Measurements from ENCODE around the gene AFF3. TPM values are rescaled to one million over a fixed set of nuclear protein-coding genes. Genes with fewer than 3 reads are reported as not detected.

The AFF3 gene
- polyA plus RNA-seq, 1 donor (not counting 4 experiments of a cell fraction or from before 2014, with no cell fraction given): not detected

DNA sequence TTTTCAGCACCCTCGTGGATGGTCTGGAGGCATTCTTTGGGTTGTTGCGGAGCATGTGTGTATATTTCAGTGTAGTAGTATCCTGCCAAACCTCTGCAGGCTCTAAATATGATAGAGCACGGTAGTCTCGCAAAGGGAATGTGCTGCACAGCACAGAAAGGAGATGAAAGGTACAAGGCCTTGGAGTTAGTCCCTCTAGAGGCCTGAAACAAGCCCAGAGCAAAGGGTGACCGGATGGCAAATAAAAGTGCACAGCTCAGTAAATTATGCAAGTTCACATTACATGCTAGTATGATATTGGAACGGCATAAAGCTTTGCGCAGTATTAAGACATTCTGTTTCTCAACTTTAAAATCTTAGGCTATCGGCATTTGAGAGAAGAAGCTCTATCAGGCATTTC lies 358.1 kb downstream of the AFF3 start:
- Histone ChIP-seq H3K9me1 (ENCODE audit: control insufficient read depth, extremely low read depth, insufficient read depth, low read length) (no peaks in the 10 kb centered on the region), H3K27ac (ENCODE audit: control insufficient read depth, insufficient read depth, low read length) (no peak overlapping the region), H3K36me3 (ENCODE audit: control insufficient read depth in 2 of 2, extremely low read depth in 1 of 2, insufficient read depth in 2 of 2, low read length in 2 of 2) (no peaks in the 10 kb centered on the region), H4K20me1 (ENCODE audit: control insufficient read depth, extremely low read depth, insufficient read depth, low read length) (no peaks in the 10 kb centered on the region), H2AFZ (ENCODE audit: control insufficient read depth, low read length) (no peak overlapping the region), H3K4me1 (ENCODE audit: control insufficient read depth, extremely low read depth, insufficient read depth, low read length) (no peaks in the 10 kb centered on the region), H3K4me2 (ENCODE audit: control insufficient read depth, extremely low read depth, insufficient read depth, low read depth, low read length) (no peak overlapping the region), H3K9me3 (ENCODE audit: control insufficient read depth, low read depth, low read length) (no peaks in the 10 kb centered on the region), H3K9ac (ENCODE audit: control insufficient read depth, extremely low read depth, insufficient read depth, low read length) (no peak overlapping the region), H3K4me3 (ENCODE audit: control insufficient read depth in 2 of 3, extremely low read depth in 1 of 3, insufficient read depth in 2 of 3, low read depth in 1 of 3, low read length in 3 of 3) (no peak overlapping the region), H3K27me3 (ENCODE audit: control insufficient read depth, extremely low read depth, insufficient read depth, low read length) (no peaks in the 10 kb centered on the region), H3K79me2 (ENCODE audit: control insufficient read depth, insufficient read depth, low read length) (no peaks in the 10 kb centered on the region)
- TF ChIP-seq EZH2 (IDR thresholded peaks at IDR 0.05; ENCODE audit: low read length): no peak
- TF ChIP-seq, protein P1, sequence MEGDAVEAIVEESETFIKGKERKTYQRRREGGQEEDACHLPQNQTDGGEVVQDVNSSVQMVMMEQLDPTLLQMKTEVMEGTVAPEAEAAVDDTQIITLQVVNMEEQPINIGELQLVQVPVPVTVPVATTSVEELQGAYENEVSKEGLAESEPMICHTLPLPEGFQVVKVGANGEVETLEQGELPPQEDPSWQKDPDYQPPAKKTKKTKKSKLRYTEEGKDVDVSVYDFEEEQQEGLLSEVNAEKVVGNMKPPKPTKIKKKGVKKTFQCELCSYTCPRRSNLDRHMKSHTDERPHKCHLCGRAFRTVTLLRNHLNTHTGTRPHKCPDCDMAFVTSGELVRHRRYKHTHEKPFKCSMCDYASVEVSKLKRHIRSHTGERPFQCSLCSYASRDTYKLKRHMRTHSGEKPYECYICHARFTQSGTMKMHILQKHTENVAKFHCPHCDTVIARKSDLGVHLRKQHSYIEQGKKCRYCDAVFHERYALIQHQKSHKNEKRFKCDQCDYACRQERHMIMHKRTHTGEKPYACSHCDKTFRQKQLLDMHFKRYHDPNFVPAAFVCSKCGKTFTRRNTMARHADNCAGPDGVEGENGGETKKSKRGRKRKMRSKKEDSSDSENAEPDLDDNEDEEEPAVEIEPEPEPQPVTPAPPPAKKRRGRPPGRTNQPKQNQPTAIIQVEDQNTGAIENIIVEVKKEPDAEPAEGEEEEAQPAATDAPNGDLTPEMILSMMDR (optimal IDR thresholded peaks at IDR 0.05 in 1 of 3, IDR thresholded peaks at IDR 0.05 in 1 of 3, conservative IDR thresholded peaks at IDR 0.05 in 1 of 3; ENCODE audit: extremely low read depth in 1 of 3, insufficient read depth in 2 of 3, low read length in 3 of 3): no peak
- FAIRE-seq (no peak), DNase-seq (ENCODE audit: low read depth, low spot score) (no peak)
- dilution Hi-C loops (cut with MboI; ENCODE audit: extremely low pct_ligation_motif_present, low sequenced_read_pairs): no loop called here

DNA sequence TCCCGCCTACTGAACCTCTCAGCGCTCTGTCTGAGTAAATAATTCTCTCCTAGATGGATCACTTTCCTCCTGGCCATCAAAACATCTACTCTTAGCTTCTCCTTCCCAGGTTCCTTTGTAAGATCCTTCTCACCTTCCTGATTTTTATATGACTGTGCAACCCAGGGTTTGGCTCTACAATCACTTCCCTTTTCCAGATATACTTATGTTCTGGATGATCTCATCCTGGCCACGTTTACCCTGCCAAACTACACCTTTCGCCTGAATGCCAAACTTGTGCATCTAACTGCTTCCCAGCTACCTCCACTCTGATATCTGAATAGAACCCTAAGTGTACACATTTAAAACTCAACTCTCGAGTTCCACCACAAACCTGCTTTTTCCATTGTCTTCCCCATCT lies 362.1 kb downstream of the AFF3 start:
- Histone ChIP-seq H3K4me2 (ENCODE audit: control insufficient read depth, extremely low read depth, insufficient read depth, low read depth, low read length) (no peak overlapping the region), H3K4me3 (ENCODE audit: control insufficient read depth in 2 of 3, extremely low read depth in 1 of 3, insufficient read depth in 2 of 3, low read depth in 1 of 3, low read length in 3 of 3) (no peak overlapping the region), H4K20me1 (ENCODE audit: control insufficient read depth, extremely low read depth, insufficient read depth, low read length) (no peaks in the 10 kb centered on the region), H3K4me1 (ENCODE audit: control insufficient read depth, extremely low read depth, insufficient read depth, low read length) (no peaks in the 10 kb centered on the region), H3K79me2 (ENCODE audit: control insufficient read depth, insufficient read depth, low read length) (no peaks in the 10 kb centered on the region), H3K27ac (ENCODE audit: control insufficient read depth, insufficient read depth, low read length) (no peak overlapping the region), H3K9me1 (ENCODE audit: control insufficient read depth, extremely low read depth, insufficient read depth, low read length) (no peaks in the 10 kb centered on the region), H3K36me3 (ENCODE audit: control insufficient read depth in 2 of 2, extremely low read depth in 1 of 2, insufficient read depth in 2 of 2, low read length in 2 of 2) (no peaks in the 10 kb centered on the region), H3K9ac (ENCODE audit: control insufficient read depth, extremely low read depth, insufficient read depth, low read length) (no peak overlapping the region), H3K27me3 (ENCODE audit: control insufficient read depth, extremely low read depth, insufficient read depth, low read length) (no peaks in the 10 kb centered on the region), H3K9me3 (ENCODE audit: control insufficient read depth, low read depth, low read length) (no peaks in the 10 kb centered on the region), H2AFZ (ENCODE audit: control insufficient read depth, low read length) (no peak overlapping the region)
- TF ChIP-seq, protein P1 (optimal IDR thresholded peaks at IDR 0.05 in 1 of 3, IDR thresholded peaks at IDR 0.05 in 1 of 3, conservative IDR thresholded peaks at IDR 0.05 in 1 of 3; ENCODE audit: extremely low read depth in 1 of 3, insufficient read depth in 2 of 3, low read length in 3 of 3): no peak
- no peak for TF ChIP-seq EZH2 (IDR thresholded peaks at IDR 0.05; ENCODE audit: low read length)
- FAIRE-seq (no peak), DNase-seq (ENCODE audit: low read depth, low spot score) (no peak)
- dilution Hi-C loops (cut with MboI; ENCODE audit: extremely low pct_ligation_motif_present, low sequenced_read_pairs): no loop called here

Data from keratinocyte (primary cell).